Measurements from ENCODE around the gene TWF2. TPM values are rescaled to one million over a fixed set of nuclear protein-coding genes. Genes with fewer than 3 reads are reported as not detected.

Gene TWF2
- total RNA-seq, 1 donor from 2014 or later, result 154 TPM

GRCh38 chr3:52196977-52197376 is 42.0 kb downstream of the TWF2 start:
- TF ChIP-seq CTCF (conservative IDR thresholded peaks at IDR 0.05; ENCODE audit: low read depth, low read length), result no peak
- H3K4me3 ChIP-seq (ENCODE audit: low read depth, low read length), result no peak overlapping the region
- DNase-seq (ENCODE audit: low read depth), result no peak

GRCh38 chr3:52195823-52196331 is 43.1 kb downstream of the TWF2 start:
- no peak overlapping the region for H3K4me3 ChIP-seq (ENCODE audit: low read depth, low read length)
- peak; percentile 47 for DNase-seq (ENCODE audit: low read depth)
- TF ChIP-seq CTCF (conservative IDR thresholded peaks at IDR 0.05; ENCODE audit: low read depth, low read length), result no peak

- no peak for TF ChIP-seq CTCF (conservative IDR thresholded peaks at IDR 0.05; ENCODE audit: low read depth, low read length)
- no peak for DNase-seq (ENCODE audit: low read depth)
- H3K4me3 ChIP-seq (ENCODE audit: low read depth, low read length), result no peak overlapping the region
These were observed 43.7 kb downstream of the TWF2 start for GRCh38 chr3:52195291-52195597.

GRCh38 chr3:52194485-52195290 is 44.3 kb downstream of the TWF2 start:
- no peak overlapping the region for H3K4me3 ChIP-seq (ENCODE audit: low read depth, low read length)
- DNase-seq (ENCODE audit: low read depth), result no peak
- no peak for TF ChIP-seq CTCF (conservative IDR thresholded peaks at IDR 0.05; ENCODE audit: low read depth, low read length)

- H3K4me3 ChIP-seq (ENCODE audit: low read depth, low read length), result no peak overlapping the region
- no peak for TF ChIP-seq CTCF (conservative IDR thresholded peaks at IDR 0.05; ENCODE audit: low read depth, low read length)
- DNase-seq (ENCODE audit: low read depth), result no peak
These were observed 45.9 kb downstream of the TWF2 start for GRCh38 chr3:52193065-52193464.

GRCh38 chr3:52191663-52192062 is 47.3 kb downstream of the TWF2 start:
- TF ChIP-seq CTCF (conservative IDR thresholded peaks at IDR 0.05; ENCODE audit: low read depth, low read length), result no peak
- no peak overlapping the region for H3K4me3 ChIP-seq (ENCODE audit: low read depth, low read length)
- DNase-seq (ENCODE audit: low read depth), result no peak
